Measurements from ENCODE around the gene TRPC6. TPM values are rescaled to one million over a fixed set of nuclear protein-coding genes. Genes with fewer than 3 reads are reported as not detected.

TRPC6 gene
- total RNA-seq, 1 experiment from 2014 or later = not detected

- DNase-seq = no peak
- Histone ChIP-seq H4K20me1 (ENCODE audit: insufficient read depth) (no peaks in the 10 kb centered on the region), H3K27ac (no peak overlapping the region), H3K27me3 (ENCODE audit: insufficient read depth, low read depth) (no peaks in the 10 kb centered on the region), H3K4me2 (no peak overlapping the region), H3K9me2 (ENCODE audit: insufficient read depth) (no peaks in the 10 kb centered on the region), H3K79me2 (ENCODE audit: low read depth) (no peaks in the 10 kb centered on the region), H3K4me1 (replicated peaks; ENCODE audit: insufficient read depth) (no peaks in the 10 kb centered on the region), H3K4me3 (no peak overlapping the region), H2AFZ (no peak overlapping the region), H3F3A (ENCODE audit: insufficient read depth, low read depth) (no peaks in the 10 kb centered on the region), H3K36me3 (ENCODE audit: low read depth) (no peaks in the 10 kb centered on the region), H3K9me3 (ENCODE audit: insufficient read depth, low read depth) (no peaks in the 10 kb centered on the region; the same call in 1 of the 2 replicates)
- BruUV-seq (replicated peaks) = no TSS peak
- ChIA-PET CTCF (no interaction called here), POLR2A (ENCODE audit: unreplicated experiment) (no interaction called here)
- TF ChIP-seq EZH2 (IDR thresholded peaks at IDR 0.05; ENCODE audit: low read depth) (no peak), CTCF (conservative IDR thresholded peaks at IDR 0.05) (no peak)
- intact Hi-C loops (cut with micrococcal nuclease; ENCODE audit: unreplicated experiment) = no loop called here
These were observed 7.4 kb downstream of the TRPC6 start for GRCh38 chr11:101576456-101576855.

- intact Hi-C loops (cut with micrococcal nuclease; ENCODE audit: unreplicated experiment) = no loop called here
- POLR2A ChIA-PET (ENCODE audit: unreplicated experiment) = no interaction called here
These were observed 8.9 kb downstream of the TRPC6 start for GRCh38 chr11:101574886-101575285.

GRCh38 chr11:101567071-101567470 is 16.7 kb downstream of the TRPC6 start:
- Histone ChIP-seq H3K27ac (no peak overlapping the region), H4K20me1 (ENCODE audit: insufficient read depth) (no peaks in the 10 kb centered on the region), H3K9me2 (ENCODE audit: insufficient read depth) (no peaks in the 10 kb centered on the region), H3K36me3 (ENCODE audit: low read depth) (no peaks in the 10 kb centered on the region), H3K4me1 (replicated peaks; ENCODE audit: insufficient read depth) (no peaks in the 10 kb centered on the region), H3F3A (ENCODE audit: insufficient read depth, low read depth) (no peaks in the 10 kb centered on the region), H3K4me2 (no peak overlapping the region), H3K9me3 (ENCODE audit: insufficient read depth, low read depth) (peaks cover 5% of the 10 kb centered on the region; the same call in 1 of the 2 replicates), H3K27me3 (ENCODE audit: insufficient read depth, low read depth) (no peaks in the 10 kb centered on the region), H3K79me2 (ENCODE audit: low read depth) (no peaks in the 10 kb centered on the region), H3K4me3 (no peak overlapping the region), H2AFZ (no peak overlapping the region)
- CTCF ChIA-PET = no interaction called here
- no TSS peak for BruUV-seq (replicated peaks)
- intact Hi-C loops (cut with micrococcal nuclease; ENCODE audit: unreplicated experiment) = no loop called here
- no peak for DNase-seq
- POLR2A ChIA-PET (ENCODE audit: unreplicated experiment) = no interaction called here
- TF ChIP-seq EZH2 (IDR thresholded peaks at IDR 0.05; ENCODE audit: low read depth) (no peak), CTCF (conservative IDR thresholded peaks at IDR 0.05) (no peak)

More at GRCh38 chr11:101574886-101575285, 8.9 kb downstream of the TRPC6 start:
- H3K79me2 ChIP-seq (ENCODE audit: low read depth) = no peaks in the 10 kb centered on the region
- H3K4me3 ChIP-seq = no peak overlapping the region
- no TSS peak for BruUV-seq (replicated peaks)
- TF ChIP-seq CTCF (conservative IDR thresholded peaks at IDR 0.05) = no peak
- TF ChIP-seq EZH2 (IDR thresholded peaks at IDR 0.05; ENCODE audit: low read depth) = no peak
- H3K4me1 ChIP-seq (replicated peaks; ENCODE audit: insufficient read depth) = no peaks in the 10 kb centered on the region
- H4K20me1 ChIP-seq (ENCODE audit: insufficient read depth) = no peaks in the 10 kb centered on the region
- no peak overlapping the region for H2AFZ ChIP-seq
- CTCF ChIA-PET = no interaction called here
- no peaks in the 10 kb centered on the region; the same call in 1 of the 2 replicates for H3K9me3 ChIP-seq (ENCODE audit: insufficient read depth, low read depth)
- no peaks in the 10 kb centered on the region for H3K27me3 ChIP-seq (ENCODE audit: insufficient read depth, low read depth)
- no peaks in the 10 kb centered on the region for H3K9me2 ChIP-seq (ENCODE audit: insufficient read depth)
- H3K36me3 ChIP-seq (ENCODE audit: low read depth) = no peaks in the 10 kb centered on the region
- H3F3A ChIP-seq (ENCODE audit: insufficient read depth, low read depth) = no peaks in the 10 kb centered on the region
- no peak for DNase-seq
- H3K4me2 ChIP-seq = no peak overlapping the region
- H3K27ac ChIP-seq = no peak overlapping the region

All from PC-9 (cell line).